ENCODE measurements around the gene PCSK6. TPM values are rescaled to one million over a fixed set of nuclear protein-coding genes. Genes with fewer than 3 reads are reported as not detected.
"Not testable (repeated sequence)": the region's sequence is repeated elsewhere in the genome, so short reads cannot be mapped to it uniquely, and the experiment has no call there.

Gene PCSK6
- total RNA-seq, 2 experiments from 2014 or later, result 1.1 to 1.3 TPM

GRCh38 chr15:101413239-101413638 lies 76.3 kb downstream of the PCSK6 start:
- CTCF ChIA-PET, result no interaction called here
- POLR2A ChIA-PET, result no interaction called here

DNA sequence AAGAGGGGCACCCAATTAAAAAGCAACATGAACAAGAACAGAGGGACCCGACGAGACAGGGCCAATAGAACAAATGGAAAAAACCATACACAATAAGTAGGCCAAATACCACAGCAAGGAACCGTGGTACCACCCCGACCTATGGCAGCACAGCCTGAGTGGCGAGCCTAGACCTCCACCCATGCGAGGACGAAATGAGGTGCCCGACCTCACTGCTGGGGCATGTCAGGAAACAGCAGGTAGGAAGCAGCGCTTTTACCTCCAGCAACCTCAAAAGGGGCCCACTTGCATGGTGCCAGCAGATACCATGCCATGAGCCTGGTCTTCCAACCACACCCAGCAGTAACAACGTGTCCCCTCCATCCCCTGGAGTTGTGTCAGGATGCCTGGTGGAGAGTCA lies 77.9 kb downstream of the PCSK6 start:
- POLR2A ChIA-PET, result no interaction called here
- CTCF ChIA-PET, result no interaction called here

DNA sequence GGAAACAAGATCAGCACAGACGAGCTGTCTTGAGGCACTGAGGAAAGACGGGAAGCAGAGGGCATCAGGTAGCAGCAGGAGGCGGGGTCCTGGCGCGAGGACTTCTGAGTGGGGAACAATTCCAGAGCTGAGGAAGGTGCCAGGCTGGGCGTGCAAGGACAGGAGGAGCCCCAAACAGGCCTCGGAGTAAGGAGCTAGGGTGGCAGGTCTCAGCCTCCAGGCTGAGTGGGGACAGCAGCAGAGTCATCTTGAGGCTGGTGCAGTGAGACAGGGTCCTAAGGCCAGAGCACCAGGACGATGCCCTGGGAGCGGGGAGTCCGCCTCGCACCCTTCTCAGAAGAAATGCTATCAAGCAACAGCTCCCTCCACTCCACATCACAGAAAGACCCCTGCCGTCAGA lies 78.4 kb downstream of the PCSK6 start:
- ChIA-PET POLR2A (no interaction called here), CTCF (no interaction called here)

DNA sequence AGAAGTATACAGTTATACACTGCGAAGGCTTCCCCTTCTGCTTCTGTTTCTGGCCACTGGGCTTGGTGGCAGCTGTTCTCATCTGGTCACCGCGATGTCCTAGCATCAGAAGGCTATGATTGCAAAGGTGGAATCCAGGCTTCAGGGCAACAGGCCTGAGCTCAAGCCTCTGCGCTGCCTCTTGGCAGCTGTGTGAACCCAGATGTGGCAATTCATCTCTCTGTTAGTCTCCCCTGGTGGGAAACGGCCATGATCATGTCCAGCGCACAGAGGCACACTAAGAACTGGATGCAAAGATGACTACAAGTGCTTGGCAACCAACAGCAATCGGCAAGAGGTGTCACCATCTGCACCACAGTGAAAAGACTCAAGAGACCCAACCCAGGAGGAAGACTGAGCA lies 78.9 kb downstream of the PCSK6 start:
- ChIA-PET CTCF (no interaction called here), POLR2A (no interaction called here)

DNA sequence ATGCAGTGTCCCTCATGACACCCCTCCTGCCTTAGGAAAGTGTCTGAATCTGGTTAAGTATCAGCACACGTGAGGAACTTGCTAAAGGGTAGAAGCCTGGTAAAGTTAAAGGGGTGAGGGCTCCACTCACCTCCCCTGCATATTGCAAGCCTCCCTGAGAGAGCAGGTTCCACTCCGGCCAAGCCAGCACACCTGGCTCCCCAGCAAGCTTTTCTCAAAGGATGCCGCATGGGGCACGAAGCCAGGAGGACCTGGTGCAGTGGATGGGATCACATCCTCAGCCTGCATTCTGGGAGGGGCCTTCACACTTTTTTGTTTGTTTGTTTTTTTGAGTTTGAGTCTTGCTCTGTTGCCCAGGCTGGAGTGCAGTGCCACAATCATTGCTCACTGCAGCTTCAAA lies 79.9 kb downstream of the PCSK6 start:
- POLR2A ChIA-PET, result no interaction called here
- CTCF ChIA-PET, result interaction anchor here (0.5 kb wide), 1 partner anchor 964 kb away, joined by 3 read pairs; no protein-coding TSS in a partner anchor

- CTCF ChIA-PET, result no interaction called here
- POLR2A ChIA-PET, result no interaction called here
These were observed 81.3 kb downstream of the PCSK6 start for GRCh38 chr15:101407966-101408775.

- ChIA-PET CTCF (no interaction called here), POLR2A (interaction anchor here (0.6 kb wide), 1 partner anchor 108 kb away, joined by 4 read pairs; no protein-coding TSS in a partner anchor)
These were observed 82.1 kb downstream of the PCSK6 start for GRCh38 chr15:101407439-101407838.

DNA sequence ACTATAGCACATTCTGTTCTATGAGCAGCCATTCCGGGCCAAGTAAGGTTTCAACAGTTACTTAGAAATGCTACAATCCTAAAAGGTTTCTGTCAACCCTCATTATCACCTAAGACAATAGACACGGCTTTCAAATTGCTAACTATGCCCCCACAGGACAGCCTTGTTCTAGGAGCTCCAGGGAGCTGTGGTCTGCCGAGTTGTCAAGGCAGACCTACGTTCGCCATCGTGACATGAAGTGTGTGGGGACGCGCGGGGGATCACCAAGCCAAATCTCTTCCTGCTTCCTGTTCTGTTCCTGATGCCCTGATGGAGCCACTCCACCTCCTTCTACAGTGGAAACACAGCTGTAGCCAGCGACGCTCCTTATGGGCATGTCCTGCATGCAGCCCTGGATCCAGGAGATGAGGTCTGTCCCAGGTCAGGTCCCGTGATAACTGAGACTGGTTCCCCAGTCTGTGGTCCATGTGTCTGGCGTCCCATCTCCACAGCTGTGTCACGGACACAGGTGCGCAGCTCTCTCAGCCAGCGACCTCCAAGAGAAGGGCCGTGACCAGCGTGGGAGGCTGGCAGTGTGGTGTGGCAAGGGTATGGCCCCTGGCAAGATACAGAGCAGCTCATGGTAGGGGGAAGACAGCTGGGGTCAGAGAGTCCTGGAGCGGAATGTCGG lies 82.8 kb downstream of the PCSK6 start:
- POLR2A ChIA-PET, result interaction anchor here (0.6 kb wide), 1 partner anchor 107 kb away, joined by 4 read pairs; no protein-coding TSS in a partner anchor
- CTCF ChIA-PET, result no interaction called here

DNA sequence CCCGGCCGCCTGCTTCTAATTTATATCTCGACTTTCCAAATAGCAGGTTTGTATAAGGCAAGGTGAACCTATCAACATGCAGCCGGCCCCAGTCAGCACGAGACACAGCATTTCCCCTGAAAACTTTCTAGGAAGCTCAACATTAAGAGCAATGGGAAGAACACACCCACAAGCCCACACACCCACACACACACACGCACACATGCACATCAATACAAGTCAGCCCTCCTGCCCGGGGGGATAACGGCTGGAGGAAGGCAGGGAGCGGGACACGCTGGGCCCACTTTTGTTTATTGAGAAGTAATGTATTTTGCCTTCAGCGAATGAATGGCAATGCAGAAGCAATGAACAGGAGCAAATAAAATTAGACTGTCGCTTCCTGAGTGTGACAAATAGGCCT lies 83.5 kb downstream of the PCSK6 start:
- ChIA-PET POLR2A (no interaction called here), CTCF (no interaction called here)

DNA sequence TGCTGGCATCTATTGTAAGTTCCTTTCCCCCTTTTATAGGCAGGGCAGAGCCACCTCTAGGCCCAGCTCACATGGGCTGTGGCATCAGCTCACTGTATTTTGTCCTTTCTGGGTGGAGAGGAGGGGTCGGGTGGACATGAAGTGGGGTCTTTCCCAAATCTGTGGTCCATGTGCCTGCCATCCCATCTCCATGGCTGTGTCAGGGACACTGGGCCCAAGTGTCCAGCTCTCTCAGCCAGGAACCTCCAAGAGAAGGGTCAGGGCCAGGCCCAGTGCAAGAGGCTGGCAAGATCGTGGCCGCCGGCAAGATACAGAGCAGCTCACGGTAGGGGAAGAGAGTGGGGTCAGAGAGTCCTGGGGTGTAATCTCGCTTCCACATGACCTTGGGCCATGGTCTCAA lies 85.3 kb downstream of the PCSK6 start:
- ChIA-PET POLR2A (no interaction called here), CTCF (no interaction called here)

DNA sequence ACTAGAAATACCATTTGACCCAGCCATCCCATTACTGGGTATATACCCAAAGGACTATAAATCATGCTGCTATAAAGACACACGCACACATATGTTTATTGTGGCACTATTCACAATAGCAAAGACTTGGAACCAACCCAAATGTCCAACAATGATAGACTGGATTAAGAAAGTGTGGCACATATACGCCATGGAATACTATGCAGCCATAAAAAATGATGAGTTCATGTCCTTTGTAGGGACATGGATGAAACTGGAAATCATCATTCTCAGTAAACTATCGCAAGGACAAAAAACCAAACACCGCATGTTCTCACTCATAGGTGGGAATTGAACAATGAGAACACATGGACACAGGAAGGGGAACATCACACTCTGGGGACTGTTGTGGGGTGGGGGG lies 86.6 kb downstream of the PCSK6 start:
- POLR2A ChIA-PET, CTCF ChIA-PET: not testable (repeated sequence)

GRCh38 chr15:101401286-101401685 lies 88.2 kb downstream of the PCSK6 start:
- POLR2A ChIA-PET, result no interaction called here
- CTCF ChIA-PET, result no interaction called here

- POLR2A ChIA-PET, result no interaction called here
These were observed 90.1 kb downstream of the PCSK6 start for GRCh38 chr15:101399431-101399830.

GRCh38 chr15:101398247-101398646 lies 91.3 kb downstream of the PCSK6 start:
- ChIA-PET CTCF (no interaction called here), POLR2A (no interaction called here)

More at GRCh38 chr15:101399431-101399830, 90.1 kb downstream of the PCSK6 start:
- CTCF ChIA-PET, result interaction anchor here (0.6 kb wide), 1 partner anchor 112 kb away, joined by 3 read pairs; no protein-coding TSS in a partner anchor

GRCh38 chr15:101397521-101398003 lies 91.9 kb downstream of the PCSK6 start:
- POLR2A ChIA-PET, result no interaction called here

GRCh38 chr15:101396484-101397261 lies 92.8 kb downstream of the PCSK6 start:
- POLR2A ChIA-PET, result no interaction called here
- CTCF ChIA-PET, result no interaction called here

More at GRCh38 chr15:101397521-101398003, 91.9 kb downstream of the PCSK6 start:
- CTCF ChIA-PET, result no interaction called here

GRCh38 chr15:101394654-101395053 lies 94.9 kb downstream of the PCSK6 start:
- POLR2A ChIA-PET, result no interaction called here
- CTCF ChIA-PET, result no interaction called here

- CTCF ChIA-PET, result interaction anchor here (0.7 to 0.8 kb wide), 2 partner anchors 47 to 644 kb away, joined by 3 to 5 read pairs; no protein-coding TSS in a partner anchor
- POLR2A ChIA-PET, result no interaction called here
These were observed 95.4 kb downstream of the PCSK6 start for GRCh38 chr15:101394056-101394630.

- POLR2A ChIA-PET, result no interaction called here
- CTCF ChIA-PET, result interaction anchor here (0.8 kb wide), 1 partner anchor 48 kb away, joined by 3 read pairs; no protein-coding TSS in a partner anchor
These were observed 96.3 kb downstream of the PCSK6 start for GRCh38 chr15:101393172-101393571.

Data from activated CD8-positive, alpha-beta memory T cell treated with anti-CD3 and anti-CD28 coated beads for 36 hours (primary cell).